ENCODE measurements around the gene EML4. TPM values are rescaled to one million over a fixed set of nuclear protein-coding genes. Genes with fewer than 3 reads are reported as not detected.

Gene EML4
- total RNA-seq, 1 experiment from 2014 or later, result 107 TPM

DNA sequence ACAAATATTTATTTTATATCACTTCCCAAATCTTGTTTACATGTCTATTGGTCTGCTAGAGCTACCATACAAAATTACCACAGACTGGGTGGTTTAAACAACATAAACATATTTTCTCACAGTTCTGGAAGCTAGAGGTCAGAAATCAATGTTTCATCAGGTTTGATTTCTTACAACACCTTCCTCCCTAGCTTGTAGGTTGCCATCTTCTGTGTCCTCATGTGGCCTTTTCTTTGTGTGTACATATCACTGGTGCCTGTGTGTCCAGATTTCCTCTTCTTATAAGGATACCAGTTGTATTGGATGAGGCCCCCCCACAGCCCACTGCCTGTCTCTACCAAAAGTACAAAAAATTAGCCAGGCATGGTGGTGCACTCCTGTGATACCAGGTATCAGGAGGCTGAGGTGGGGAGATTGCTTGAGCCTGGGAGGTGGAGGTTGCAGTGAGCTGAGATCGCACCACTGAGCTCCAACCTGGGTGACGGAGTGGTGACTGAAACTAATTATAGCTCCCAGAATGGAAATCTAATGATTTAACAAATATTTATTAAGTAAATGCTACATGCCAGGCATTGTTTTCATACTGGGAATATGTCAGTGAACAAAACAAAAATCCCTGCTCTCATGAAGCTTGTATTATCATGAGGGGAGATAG is 13.6 kb downstream of the EML4 start:
- H3K27me3 ChIP-seq (ENCODE audit: control insufficient read depth, insufficient read depth, low read length), result no peaks in the 10 kb centered on the region
- in situ Hi-C loops (cut with HindIII; ENCODE audit: low pct_unique_long_range_greater_than_20kb, low sequenced_read_pairs) (no loop called here), intact Hi-C loops (cut with micrococcal nuclease; ENCODE audit: unreplicated experiment) (no loop called here)
- no peaks in the 10 kb centered on the region for H3K9me3 ChIP-seq (ENCODE audit: control insufficient read depth, insufficient read depth, low read depth, low read length)
- peak overlapping the region; percentile 12; the same call in 1 of the 2 replicates for H3K27ac ChIP-seq (ENCODE audit: low read length)
- ChIA-PET POLR2A (interaction anchor here (0.5 to 1.1 kb wide), 3 partner anchors 57 to 1660 kb away, joined by 3 read pairs; no protein-coding TSS in a partner anchor), CTCF (no interaction called here)
- no peak for DNase-seq (ENCODE audit: low read depth, low spot score)
- H3K4me3 ChIP-seq (ENCODE audit: low read depth in 2 of 2, low read length in 2 of 2), result no peak overlapping the region
- no peaks in the 10 kb centered on the region for H3K36me3 ChIP-seq (ENCODE audit: control insufficient read depth, insufficient read depth, low read length)
- peaks cover 45% of the 10 kb centered on the region for H3K4me1 ChIP-seq (ENCODE audit: control insufficient read depth, insufficient read depth, low read length)
- BruUV-seq (replicated peaks), result no TSS peak
- no peak; the same call in 1 of the 2 replicates for ATAC-seq
- TF ChIP-seq TCF7L2 (IDR thresholded peaks at IDR 0.05; ENCODE audit: low read depth, low read length) (no peak), POLR2AphosphoS5 (IDR thresholded peaks at IDR 0.05; ENCODE audit: low read depth, low read length) (no peak), CTCF (IDR thresholded peaks at IDR 0.05) (no peak), SIN3A (IDR thresholded peaks at IDR 0.05; ENCODE audit: borderline replicate concordance, insufficient read depth, low read depth, low read length) (no peak)
- TF ChIP-seq, protein P1, sequence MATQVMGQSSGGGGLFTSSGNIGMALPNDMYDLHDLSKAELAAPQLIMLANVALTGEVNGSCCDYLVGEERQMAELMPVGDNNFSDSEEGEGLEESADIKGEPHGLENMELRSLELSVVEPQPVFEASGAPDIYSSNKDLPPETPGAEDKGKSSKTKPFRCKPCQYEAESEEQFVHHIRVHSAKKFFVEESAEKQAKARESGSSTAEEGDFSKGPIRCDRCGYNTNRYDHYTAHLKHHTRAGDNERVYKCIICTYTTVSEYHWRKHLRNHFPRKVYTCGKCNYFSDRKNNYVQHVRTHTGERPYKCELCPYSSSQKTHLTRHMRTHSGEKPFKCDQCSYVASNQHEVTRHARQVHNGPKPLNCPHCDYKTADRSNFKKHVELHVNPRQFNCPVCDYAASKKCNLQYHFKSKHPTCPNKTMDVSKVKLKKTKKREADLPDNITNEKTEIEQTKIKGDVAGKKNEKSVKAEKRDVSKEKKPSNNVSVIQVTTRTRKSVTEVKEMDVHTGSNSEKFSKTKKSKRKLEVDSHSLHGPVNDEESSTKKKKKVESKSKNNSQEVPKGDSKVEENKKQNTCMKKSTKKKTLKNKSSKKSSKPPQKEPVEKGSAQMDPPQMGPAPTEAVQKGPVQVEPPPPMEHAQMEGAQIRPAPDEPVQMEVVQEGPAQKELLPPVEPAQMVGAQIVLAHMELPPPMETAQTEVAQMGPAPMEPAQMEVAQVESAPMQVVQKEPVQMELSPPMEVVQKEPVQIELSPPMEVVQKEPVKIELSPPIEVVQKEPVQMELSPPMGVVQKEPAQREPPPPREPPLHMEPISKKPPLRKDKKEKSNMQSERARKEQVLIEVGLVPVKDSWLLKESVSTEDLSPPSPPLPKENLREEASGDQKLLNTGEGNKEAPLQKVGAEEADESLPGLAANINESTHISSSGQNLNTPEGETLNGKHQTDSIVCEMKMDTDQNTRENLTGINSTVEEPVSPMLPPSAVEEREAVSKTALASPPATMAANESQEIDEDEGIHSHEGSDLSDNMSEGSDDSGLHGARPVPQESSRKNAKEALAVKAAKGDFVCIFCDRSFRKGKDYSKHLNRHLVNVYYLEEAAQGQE (IDR thresholded peaks at IDR 0.05; ENCODE audit: insufficient read depth in 1 of 2, low read depth in 2 of 2, low read length in 1 of 2), result no peak

- H3K27ac ChIP-seq (ENCODE audit: low read length), result no peak overlapping the region
- CTCF ChIA-PET, result no interaction called here
- H3K27me3 ChIP-seq (ENCODE audit: control insufficient read depth, insufficient read depth, low read length), result no peaks in the 10 kb centered on the region
- H3K4me1 ChIP-seq (ENCODE audit: control insufficient read depth, insufficient read depth, low read length), result peaks cover 41% of the 10 kb centered on the region
- POLR2A ChIA-PET, result no interaction called here
- TF ChIP-seq, protein P1 (IDR thresholded peaks at IDR 0.05; ENCODE audit: insufficient read depth in 1 of 2, low read depth in 2 of 2, low read length in 1 of 2), result no peak
- TF ChIP-seq POLR2AphosphoS5 (IDR thresholded peaks at IDR 0.05; ENCODE audit: low read depth, low read length) (no peak), CTCF (IDR thresholded peaks at IDR 0.05) (no peak), SIN3A (IDR thresholded peaks at IDR 0.05; ENCODE audit: borderline replicate concordance, insufficient read depth, low read depth, low read length) (no peak), TCF7L2 (IDR thresholded peaks at IDR 0.05; ENCODE audit: low read depth, low read length) (no peak)
- H3K9me3 ChIP-seq (ENCODE audit: control insufficient read depth, insufficient read depth, low read depth, low read length), result no peaks in the 10 kb centered on the region
- in situ Hi-C loops (cut with HindIII; ENCODE audit: low pct_unique_long_range_greater_than_20kb, low sequenced_read_pairs), result no loop called here
- DNase-seq (ENCODE audit: low read depth, low spot score) (no peak), ATAC-seq (no peak)
- intact Hi-C loops (cut with micrococcal nuclease; ENCODE audit: unreplicated experiment), result no loop called here
- H3K36me3 ChIP-seq (ENCODE audit: control insufficient read depth, insufficient read depth, low read length), result no peaks in the 10 kb centered on the region
- no TSS peak for BruUV-seq (replicated peaks)
- H3K4me3 ChIP-seq (ENCODE audit: low read depth in 2 of 2, low read length in 2 of 2), result no peak overlapping the region
These were observed 14.6 kb downstream of the EML4 start for GRCh38 chr2:42183775-42184174.

Data from Panc1 (cell line).